GM04503 (cell line): ENCODE measurements around the gene GCSAM.

ENCODE experiments used
- DNase-seq: peaks from one replicate; pipeline ENCODE4 v3.0.0-alpha.2; 2012; ENCODE audit warnings: low read depth

Gene GCSAM

GRCh38 chr3:112132975-112133448, at the start of gene GCSAM:
TSS of gene GCSAM (minus strand) at chr3:112133248. CDS start at chr3:112133120, 128 bp downstream.
- no peak for DNase-seq

GRCh38 chr3:112175646-112176045, 42.6 kb upstream of the GCSAM start:
- no peak for DNase-seq

- DNase-seq: no peak
Measured at GRCh38 chr3:112175037-112175436, 42.0 kb upstream of the GCSAM start.

- DNase-seq: no peak
Measured at GRCh38 chr3:112171144-112171543, 38.1 kb upstream of the GCSAM start.

- DNase-seq: no peak
Measured at GRCh38 chr3:112170046-112170445, 37.0 kb upstream of the GCSAM start.

- no peak for DNase-seq
Measured at GRCh38 chr3:112167758-112168157, 34.7 kb upstream of the GCSAM start.

- DNase-seq: no peak
Measured at GRCh38 chr3:112149136-112149535, 16.1 kb upstream of the GCSAM start.

- no peak for DNase-seq
Measured at GRCh38 chr3:112143689-112144088, 10.6 kb upstream of the GCSAM start.

- no peak for DNase-seq
Measured at GRCh38 chr3:112143251-112143650, 10.2 kb upstream of the GCSAM start.

GRCh38 chr3:112141293-112141692, 8.2 kb upstream of the GCSAM start:
- no peak for DNase-seq

GRCh38 chr3:112140584-112140983, 7.5 kb upstream of the GCSAM start:
- DNase-seq: no peak

GRCh38 chr3:112138219-112138969, 5.3 kb upstream of the GCSAM start:
- no peak for DNase-seq

- DNase-seq: no peak
Measured at GRCh38 chr3:112137781-112138180, 4.7 kb upstream of the GCSAM start.

- DNase-seq: no peak
Measured at GRCh38 chr3:112136959-112137693, 4.1 kb upstream of the GCSAM start.

GRCh38 chr3:112136046-112136445, 3.0 kb upstream of the GCSAM start:
- DNase-seq: no peak

GRCh38 chr3:112134335-112135124, 1.5 kb upstream of the GCSAM start:
- no peak for DNase-seq

- DNase-seq: no peak
Measured at GRCh38 chr3:112133626-112134334, 732 bp upstream of the GCSAM start.

- no peak for DNase-seq
Measured at GRCh38 chr3:112132554-112132953, 494 bp downstream of the GCSAM start.

- no peak for DNase-seq
Measured at GRCh38 chr3:112132088-112132487, 960 bp downstream of the GCSAM start.

GRCh38 chr3:112131111-112131510, 1.9 kb downstream of the GCSAM start:
- no peak for DNase-seq

GRCh38 chr3:112130638-112130993, 2.4 kb downstream of the GCSAM start:
- DNase-seq: no peak
